Hepatocyte (in vitro differentiated cells): Measurements from ENCODE around the gene TENT5C. TPM values are rescaled to one million over a fixed set of nuclear protein-coding genes. Genes with fewer than 3 reads are reported as not detected.

Experiments
- DNase-seq: peaks from one replicate; pipeline ENCODE4 v3.0.0-alpha.2; 2016; ENCODE audit warnings: low spot score
- H2AFZ ChIP-seq: fragments of 200-600 bp; sonication (generic); 2 replicates; pipeline ENCODE4 v1.6.0; 2016; ENCODE audit warnings: antibody characterized with exemption, mild to moderate bottlenecking
- H3K27ac ChIP-seq: fragments of 200-600 bp; sonication (generic); 2 replicates; pipeline ENCODE4 v1.5.1; 2016; ENCODE audit warnings: mild to moderate bottlenecking
- H3K27me3 ChIP-seq: fragments of 200-600 bp; sonication (generic); 2 replicates; pipeline ENCODE4 v1.6.1; 2016
- H3K36me3 ChIP-seq: fragments of 200-600 bp; sonication (generic); replicated peaks from 2 replicates; pipeline ENCODE4 v1.5.1; 2016; ENCODE audit warnings: low read depth; ENCODE audit not compliant: insufficient read depth
- H3K4me1 ChIP-seq: fragments of 200-600 bp; sonication (generic); 2 replicates; pipeline ENCODE4 v1.5.1; 2016; ENCODE audit warnings: mild to moderate bottlenecking, moderate library complexity; ENCODE audit not compliant: insufficient read depth
- H3K4me2 ChIP-seq: fragments of 200-600 bp; sonication (generic); 2 replicates; pipeline ENCODE4 v1.6.0; 2016
- H3K4me3 ChIP-seq: fragments of 200-600 bp; sonication (generic); 2 replicates; pipeline ENCODE4 v1.5.1; 2016; ENCODE audit warnings: mild to moderate bottlenecking
- H3K79me2 ChIP-seq: fragments of 200-600 bp; sonication (generic); 2 replicates; pipeline ENCODE4 v1.6.0; 2017; ENCODE audit warnings: mild to moderate bottlenecking
- H3K9me2 ChIP-seq: fragments of 200-600 bp; sonication (generic); replicated peaks from 2 replicates; pipeline ENCODE4 v1.6.0; 2017; ENCODE audit warnings: mild to moderate bottlenecking; ENCODE audit not compliant: insufficient read depth
- H3K9me3 ChIP-seq: fragments of 200-600 bp; sonication (generic); 2 replicates; pipeline ENCODE4 v1.5.1; 2016; ENCODE audit warnings: low read depth, mild to moderate bottlenecking
- H4K20me1 ChIP-seq: fragments of 200-600 bp; sonication (generic); 2 replicates; pipeline ENCODE4 v1.6.0; 2016; ENCODE audit warnings: mild to moderate bottlenecking; ENCODE audit not compliant: insufficient read depth, poor library complexity, severe bottlenecking
- CTCF ChIP-seq: fragments of 200-600 bp; sonication (generic); IDR thresholded peaks from 2 replicates; pipeline ENCODE4 v1.5.1; 2016; ENCODE audit warnings: antibody characterized with exemption, mild to moderate bottlenecking; ENCODE audit not compliant: poor library complexity
- EZH2 ChIP-seq: fragments of 200-600 bp; sonication (generic); IDR thresholded peaks from 2 replicates; pipeline ENCODE4 v1.6.1; 2016; ENCODE audit warnings: antibody characterized with exemption, mild to moderate bottlenecking, borderline replicate concordance
- EZH2phosphoT487 ChIP-seq: fragments of 200-600 bp; sonication (generic); IDR thresholded peaks from one replicate; pipeline ENCODE4 v1.6.1; 2018; ENCODE audit warnings: antibody characterized with exemption, mild to moderate bottlenecking, low read depth, moderate library complexity; ENCODE audit not compliant: unreplicated experiment, severe bottlenecking
- WGBS: methylation state at CpG from one replicate; pipeline ENCODE4 v1.1.6; 2016; ENCODE audit warnings: low lambda C conversion rate; ENCODE audit errors: missing lambda C conversion rate; 5-methylcytosine and 5-hydroxymethylcytosine counted together
- polyA plus RNA-seq: library from polyadenylated mRNA; unstranded; fragments of >200 nt; fragmentation: Nextera tagmentation; extraction: Ambion mirVana; gene quantifications from 2 replicates; pipeline ENCODE4 v1.2.1, GENCODE V29; 2016
- total RNA-seq: library from RNA; depleted of rRNA; stranded (reverse); fragments of >200 nt; gene quantifications from 2 replicates; pipeline ENCODE4 v1.2.3, GENCODE V29; 2014

The TENT5C gene
- total and polyA plus RNA-seq, 2 experiments from 2014 or later = 2.5 to 4.1 TPM

GRCh38 chr1:117643601-117644000 is 37.8 kb downstream of the TENT5C start:
- Histone ChIP-seq H3K79me2 (no peaks in the 10 kb centered on the region), H3K4me1 (no peaks in the 10 kb centered on the region), H3K4me3 (no peak overlapping the region), H3K36me3 (no peaks in the 10 kb centered on the region), H3K9me3 (no peaks in the 10 kb centered on the region), H2AFZ (no peak overlapping the region), H3K9me2 (no peaks in the 10 kb centered on the region), H3K27ac (no peak overlapping the region), H3K4me2 (no peak overlapping the region), H3K27me3 (no peaks in the 10 kb centered on the region), H4K20me1 (no peaks in the 10 kb centered on the region)
- WGBS = 82% methylated on average over 2 of the region's 2 CpGs
- no peak for DNase-seq
- no peak for TF ChIP-seq CTCF
- TF ChIP-seq EZH2 = no peak

- no peaks in the 10 kb centered on the region for H3K4me1 ChIP-seq
- H3K9me3 ChIP-seq = no peaks in the 10 kb centered on the region
- no peaks in the 10 kb centered on the region for H3K27me3 ChIP-seq
- H3K4me2 ChIP-seq = no peak overlapping the region
- TF ChIP-seq EZH2 (no peak), EZH2phosphoT487 (no peak), CTCF (no peak)
- no peaks in the 10 kb centered on the region for H3K79me2 ChIP-seq
- no peaks in the 10 kb centered on the region for H3K9me2 ChIP-seq
- no peak overlapping the region for H3K27ac ChIP-seq
- no peaks in the 10 kb centered on the region for H3K36me3 ChIP-seq
- WGBS = 74% methylated on average over 3 of the region's 3 CpGs
- H3K4me3 ChIP-seq = no peak overlapping the region
- no peaks in the 10 kb centered on the region for H4K20me1 ChIP-seq
- H2AFZ ChIP-seq = no peak overlapping the region
- no peak for DNase-seq
Measured at GRCh38 chr1:117644696-117645311, 39.0 kb downstream of the TENT5C start.

GRCh38 chr1:117645343-117645742 is 39.5 kb downstream of the TENT5C start:
- Histone ChIP-seq H3K36me3 (no peaks in the 10 kb centered on the region), H3K27ac (no peak overlapping the region), H3K79me2 (no peaks in the 10 kb centered on the region), H3K4me1 (no peaks in the 10 kb centered on the region), H3K4me2 (no peak overlapping the region), H3K27me3 (no peaks in the 10 kb centered on the region), H3K9me3 (no peaks in the 10 kb centered on the region), H4K20me1 (no peaks in the 10 kb centered on the region), H2AFZ (no peak overlapping the region), H3K4me3 (no peak overlapping the region), H3K9me2 (no peaks in the 10 kb centered on the region)
- no peak for TF ChIP-seq EZH2phosphoT487
- no peak for TF ChIP-seq CTCF
- TF ChIP-seq EZH2 = no peak
- no peak for DNase-seq
- WGBS = 85% methylated on average over 4 of the region's 4 CpGs
